IMR-90 (cell line): ENCODE results near the gene TMPRSS9.

Experiments
- BHLHE40 ChIP-seq: fragments of 150-350 bp; IDR thresholded peaks from 2 replicates; pipeline ENCODE4 v1.6.1; 2016; ENCODE audit warnings: mild to moderate bottlenecking, low read depth, low read length
- CHD1 ChIP-seq: IDR thresholded peaks from 2 replicates; pipeline ENCODE4 v1.6.1; 2012; ENCODE audit warnings: low read depth, low read length, improper control_type of control experiment
- MAZ ChIP-seq: IDR thresholded peaks from 2 replicates; pipeline ENCODE4 v1.6.1; 2012; ENCODE audit warnings: low read depth, mild to moderate bottlenecking, low read length, improper control_type of control experiment, moderate library complexity, borderline replicate concordance
- MXI1 ChIP-seq: IDR thresholded peaks from 2 replicates; pipeline ENCODE4 v1.6.1; 2012; ENCODE audit warnings: low read depth, mild to moderate bottlenecking, low read length, moderate library complexity, borderline replicate concordance
- POLR2A ChIP-seq: IDR thresholded peaks from 2 replicates; pipeline ENCODE4 v1.6.1; 2012; ENCODE audit warnings: mild to moderate bottlenecking, low read depth, low read length
- RAD21 ChIP-seq: IDR thresholded peaks from 2 replicates; pipeline ENCODE4 v1.6.1; 2012; ENCODE audit warnings: low read length, improper control_type of control experiment
- RFX5 ChIP-seq: IDR thresholded peaks from 2 replicates; pipeline ENCODE4 v1.8.0; 2012; ENCODE audit warnings: low read depth, mild to moderate bottlenecking, low read length, moderate library complexity
- USF2 ChIP-seq: fragments of 150-350 bp; IDR thresholded peaks from 2 replicates; pipeline ENCODE4 v1.6.1; 2017; ENCODE audit warnings: mild to moderate bottlenecking, antibody characterized with exemption, low read length, low read depth
- TF ChIP-seq, protein P1 (sequence below): conservative IDR thresholded peaks from 2 replicates; pipeline ENCODE4 v1.5.1; 2012; ENCODE audit warnings: mild to moderate bottlenecking, low read depth, low read length, improper control_type of control experiment

GRCh38 chr19:2416321-2417097 is 56.4 kb downstream of the TMPRSS9 start:
- TF ChIP-seq, protein P1, sequence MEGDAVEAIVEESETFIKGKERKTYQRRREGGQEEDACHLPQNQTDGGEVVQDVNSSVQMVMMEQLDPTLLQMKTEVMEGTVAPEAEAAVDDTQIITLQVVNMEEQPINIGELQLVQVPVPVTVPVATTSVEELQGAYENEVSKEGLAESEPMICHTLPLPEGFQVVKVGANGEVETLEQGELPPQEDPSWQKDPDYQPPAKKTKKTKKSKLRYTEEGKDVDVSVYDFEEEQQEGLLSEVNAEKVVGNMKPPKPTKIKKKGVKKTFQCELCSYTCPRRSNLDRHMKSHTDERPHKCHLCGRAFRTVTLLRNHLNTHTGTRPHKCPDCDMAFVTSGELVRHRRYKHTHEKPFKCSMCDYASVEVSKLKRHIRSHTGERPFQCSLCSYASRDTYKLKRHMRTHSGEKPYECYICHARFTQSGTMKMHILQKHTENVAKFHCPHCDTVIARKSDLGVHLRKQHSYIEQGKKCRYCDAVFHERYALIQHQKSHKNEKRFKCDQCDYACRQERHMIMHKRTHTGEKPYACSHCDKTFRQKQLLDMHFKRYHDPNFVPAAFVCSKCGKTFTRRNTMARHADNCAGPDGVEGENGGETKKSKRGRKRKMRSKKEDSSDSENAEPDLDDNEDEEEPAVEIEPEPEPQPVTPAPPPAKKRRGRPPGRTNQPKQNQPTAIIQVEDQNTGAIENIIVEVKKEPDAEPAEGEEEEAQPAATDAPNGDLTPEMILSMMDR, result no peak
- TF ChIP-seq CHD1 (no peak), POLR2A (no peak), USF2 (no peak), MXI1 (no peak), BHLHE40 (no peak), RAD21 (no peak), MAZ (no peak), RFX5 (no peak)
